ENCODE measurements around the gene CFC1B.
"Not testable (repeated sequence)": the region's sequence is repeated elsewhere in the genome, so short reads cannot be mapped to it uniquely, and the experiment has no call there.

GRCh38 chr2:130543785-130544528 lies 22.9 kb downstream of the CFC1B start:
- TF ChIP-seq CTCF, POLR2A, EP300 (IDR thresholded peaks at IDR 0.05): not testable (repeated sequence)

Measured in gastroesophageal sphincter (tissue), 3 donors.